GM21786 (cell line): Measurements from ENCODE around the gene NKX1-1.
"Not testable (repeated sequence)": the region's sequence is repeated elsewhere in the genome, so short reads cannot be mapped to it uniquely, and the experiment has no call there.

ENCODE experiments used
- ATAC-seq: cut with Tn5 transposase; IDR thresholded peaks from one replicate; pipeline ENCODE4 v1.9.1; 2021; ENCODE audit not compliant: unreplicated experiment

Gene NKX1-1

GRCh38 chr4:1375051-1375721, 31.1 kb downstream of the NKX1-1 start:
- no peak for ATAC-seq

GRCh38 chr4:1374706-1375045, 31.6 kb downstream of the NKX1-1 start:
- ATAC-seq, result no peak

- ATAC-seq, result no peak
Observed at GRCh38 chr4:1373892-1374705, 32.1 kb downstream of the NKX1-1 start.

GRCh38 chr4:1372576-1372975, 33.7 kb downstream of the NKX1-1 start:
- not testable (repeated sequence) for ATAC-seq

- no peak for ATAC-seq
Observed at GRCh38 chr4:1371176-1372165, 34.8 kb downstream of the NKX1-1 start.

GRCh38 chr4:1370321-1371124, 35.7 kb downstream of the NKX1-1 start:
- no peak for ATAC-seq

GRCh38 chr4:1369479-1370079, 36.7 kb downstream of the NKX1-1 start:
- no peak for ATAC-seq

- ATAC-seq, result no peak
Observed at GRCh38 chr4:1369091-1369450, 37.2 kb downstream of the NKX1-1 start.

GRCh38 chr4:1368421-1369090, 37.7 kb downstream of the NKX1-1 start:
- ATAC-seq, result no peak

GRCh38 chr4:1367936-1368289, 38.3 kb downstream of the NKX1-1 start:
- ATAC-seq, result no peak

- ATAC-seq, result no peak
Observed at GRCh38 chr4:1367230-1367935, 38.9 kb downstream of the NKX1-1 start.

GRCh38 chr4:1366371-1367229, 39.6 kb downstream of the NKX1-1 start:
- no peak for ATAC-seq

- no peak for ATAC-seq
Observed at GRCh38 chr4:1365271-1366178, 40.7 kb downstream of the NKX1-1 start.

- ATAC-seq, result no peak
Observed at GRCh38 chr4:1364748-1365147, 41.5 kb downstream of the NKX1-1 start.

- no peak for ATAC-seq
Observed at GRCh38 chr4:1364217-1364616, 42.0 kb downstream of the NKX1-1 start.

- no peak for ATAC-seq
Observed at GRCh38 chr4:1363513-1363912, 42.7 kb downstream of the NKX1-1 start.

- ATAC-seq, result no peak
Observed at GRCh38 chr4:1362521-1362920, 43.7 kb downstream of the NKX1-1 start.
